SK-N-SH (cell line): ENCODE measurements around the gene KIRREL1. TPM values are rescaled to one million over a fixed set of nuclear protein-coding genes. Genes with fewer than 3 reads are reported as not detected.

Experiments used
- CTCF ChIA-PET: fragments of 300-600, 350-600 bp; formaldehyde crosslinking; extraction: SDS; loops from one replicate; lab custom pipeline; 2021; lab: Yijun Ruan, JAX
- POLR2A ChIA-PET: fragments of 350-600 bp; sonication (Branson Sonifier 250); formaldehyde crosslinking; extraction: SDS; loops from one replicate; lab custom pipeline; 2020; ENCODE audit warnings: antibody characterized with exemption, inconsistent platforms; lab: Yijun Ruan, JAX
- DNase-seq: peaks from one replicate; pipeline ENCODE4 v3.0.0; 2012
- H2AFZ ChIP-seq: fragments of 200-600 bp; sonication (generic); 2 replicates; pipeline ENCODE4 v1.8.1; 2016; ENCODE audit warnings: antibody characterized with exemption, mild to moderate bottlenecking, low read depth
- H3F3A ChIP-seq: fragments of 200-600 bp; sonication (generic); replicated peaks from 2 replicates; pipeline ENCODE3; 2016; ENCODE audit warnings: antibody characterized with exemption, mild to moderate bottlenecking; ENCODE audit not compliant: insufficient read depth
- H3K27ac ChIP-seq, 2 experiments: fragments of 200-500 bp in 1 of 2; fragments of 200-600 bp in 1 of 2; sonication (Bioruptor generic) in 1 of 2; sonication (generic), shearing (Covaris generic) in 1 of 2; 2 replicates each; pipeline versions ENCODE4 v1.5.1 to v1.6.1; 2014 to 2016; ENCODE audit warnings: low read depth in 2 of 2, inconsistent platforms in 1 of 2, low read length in 1 of 2, mild to moderate bottlenecking in 1 of 2, mixed read lengths in 1 of 2
- H3K27me3 ChIP-seq: fragments of 200-600 bp; sonication (generic), shearing (Covaris generic); 2 replicates; pipeline ENCODE4 v1.6.1; 2016; ENCODE audit warnings: mixed run types; ENCODE audit not compliant: insufficient read depth
- H3K36me3 ChIP-seq, 2 experiments: fragments of 200-500 bp in 1 of 2; fragments of 200-600 bp in 1 of 2; sonication (Bioruptor generic) in 1 of 2; sonication (generic) in 1 of 2; replicated peaks in 1 of 2; 2 replicates each; pipeline versions ENCODE3 to v1.5.1; 2014 to 2016; ENCODE audit warnings: low read length in 1 of 2, mild to moderate bottlenecking in 1 of 2; ENCODE audit not compliant: insufficient read depth in 2 of 2, control insufficient read depth in 1 of 2
- H3K4me1 ChIP-seq, 2 experiments: fragments of 200-500 bp in 1 of 2; fragments of 200-600 bp in 1 of 2; sonication (Bioruptor generic) in 1 of 2; sonication (generic), shearing (Covaris generic) in 1 of 2; 2 replicates each; pipeline versions ENCODE4 v1.5.1 to v1.6.1; 2014 to 2016; ENCODE audit warnings: low read depth in 1 of 2, low read length in 1 of 2, mixed run types in 1 of 2; ENCODE audit not compliant: insufficient read depth in 2 of 2, control insufficient read depth in 1 of 2
- H3K4me2 ChIP-seq: fragments of 200-600 bp; sonication (generic), shearing (Covaris generic); 2 replicates; pipeline ENCODE4 v1.6.1; 2017; ENCODE audit warnings: mixed run types
- H3K4me3 ChIP-seq, 2 experiments: fragments of 200-500 bp in 1 of 2; fragments of 200-600 bp in 1 of 2; sonication (Bioruptor generic) in 1 of 2; sonication (generic), shearing (Covaris generic) in 1 of 2; 2 replicates each; pipeline versions ENCODE4 v1.5.1 to v1.8.1; 2014 to 2016; ENCODE audit warnings: low read depth in 2 of 2, inconsistent platforms in 1 of 2, low read length in 1 of 2, mild to moderate bottlenecking in 1 of 2, mixed read lengths in 1 of 2, moderate library complexity in 1 of 2
- H3K79me2 ChIP-seq: fragments of 200-600 bp; sonication (generic); 2 replicates; pipeline ENCODE4 v1.8.1; 2017; ENCODE audit warnings: mild to moderate bottlenecking; ENCODE audit not compliant: insufficient read depth
- H3K9ac ChIP-seq: fragments of 200-600 bp; sonication (generic); 2 replicates; pipeline ENCODE4 v1.6.1; 2017; ENCODE audit warnings: mixed run types
- H3K9me2 ChIP-seq: fragments of 200-600 bp; sonication (generic); 2 replicates; pipeline ENCODE4 v1.6.1; 2017; ENCODE audit warnings: mixed run types
- H3K9me3 ChIP-seq: fragments of 200-600 bp; sonication (generic); 2 replicates; pipeline ENCODE4 v1.6.1; 2017; ENCODE audit warnings: mixed run types, mild to moderate bottlenecking, moderate library complexity
- H4K20me1 ChIP-seq: fragments of 200-600 bp; sonication (generic); 2 replicates; pipeline ENCODE4 v1.6.1; 2017; ENCODE audit warnings: mild to moderate bottlenecking, mixed run types; ENCODE audit not compliant: insufficient read depth
- CHD2 ChIP-seq: fragments of 150-350 bp; IDR thresholded peaks from 2 replicates; pipeline ENCODE4 v1.6.1; 2018; ENCODE audit warnings: low read length; ENCODE audit not compliant: partially characterized antibody
- ELF1 ChIP-seq: IDR thresholded peaks from 2 replicates; pipeline ENCODE4 v1.4.0; 2012
- EZH2phosphoT487 ChIP-seq: fragments of 200-600 bp; sonication (generic); IDR thresholded peaks from 2 replicates; pipeline ENCODE4 v1.6.1; 2017; ENCODE audit warnings: low read depth, mixed run types, mild to moderate bottlenecking, antibody characterized with exemption, moderate library complexity, borderline replicate concordance
- FOSL2 ChIP-seq: IDR thresholded peaks from 2 replicates; pipeline ENCODE4 v1.4.0; 2012; ENCODE audit warnings: low read depth, mild to moderate bottlenecking, moderate library complexity, borderline replicate concordance
- FOXJ3 ChIP-seq: sonication (generic); formaldehyde crosslinking; IDR thresholded peaks from 2 replicates; pipeline ENCODE4 v1.5.1; 2020; ENCODE audit warnings: mild to moderate bottlenecking, missing genetic modification reagents
- FOXM1 ChIP-seq: IDR thresholded peaks from 2 replicates; pipeline ENCODE4 v1.4.0; 2012; ENCODE audit warnings: low read depth, mild to moderate bottlenecking
- GABPA ChIP-seq: IDR thresholded peaks from 2 replicates; pipeline ENCODE4 v1.4.0; 2012; ENCODE audit warnings: low read depth, mild to moderate bottlenecking
- JUND ChIP-seq: IDR thresholded peaks from 2 replicates; pipeline ENCODE4 v1.4.0; 2012
- RCOR1 ChIP-seq: fragments of 150-350 bp; IDR thresholded peaks from 2 replicates; pipeline ENCODE4 v1.6.1; 2017; ENCODE audit warnings: antibody characterized with exemption, low read length
- RFX5 ChIP-seq: IDR thresholded peaks from 2 replicates; pipeline ENCODE4 v1.6.1; 2012; ENCODE audit warnings: mild to moderate bottlenecking, improper control_type of control experiment, low read length
- RXRA ChIP-seq: IDR thresholded peaks from 2 replicates; pipeline ENCODE4 v1.4.0; 2012; ENCODE audit warnings: low read depth, mild to moderate bottlenecking, borderline replicate concordance
- SMC3 ChIP-seq: IDR thresholded peaks from 2 replicates; pipeline ENCODE4 v1.6.1; 2012; ENCODE audit warnings: low read depth, low read length, improper control_type of control experiment
- TCF12 ChIP-seq: IDR thresholded peaks from 2 replicates; pipeline ENCODE4 v1.4.0; 2012
- TEAD4 ChIP-seq: IDR thresholded peaks from 2 replicates; pipeline ENCODE4 v1.4.0; 2012; ENCODE audit warnings: mild to moderate bottlenecking, borderline replicate concordance; ENCODE audit not compliant: insufficient read depth
- YY1 ChIP-seq: IDR thresholded peaks from 2 replicates; pipeline ENCODE4 v1.4.0; 2012; ENCODE audit warnings: low read depth, mild to moderate bottlenecking
- ZBTB33 ChIP-seq: IDR thresholded peaks from 2 replicates; pipeline ENCODE4 v1.4.0; 2012; ENCODE audit warnings: low read depth, borderline replicate concordance
- WGBS: methylation state at CpG from one replicate; pipeline ENCODE4 v1.1.6; 2017; ENCODE audit warnings: low lambda C conversion rate; 5-methylcytosine and 5-hydroxymethylcytosine counted together
- polyA plus RNA-seq, 3 experiments: library from polyadenylated mRNA; depleted of rRNA; stranded (reverse); fragments of >200 nt; gene quantifications; 2 replicates each; pipeline ENCODE4 v1.2.3, GENCODE V29; 2012
- TF ChIP-seq, protein P1 (sequence below): fragments of 150-350 bp; IDR thresholded peaks from 2 replicates; pipeline ENCODE4 v1.6.1; 2016; ENCODE audit warnings: mild to moderate bottlenecking, low read depth, low read length

Gene KIRREL1
- polyA plus RNA-seq, 1 of the 3 experiments (the other 2 are of a cell fraction): 47.8 TPM

DNA sequence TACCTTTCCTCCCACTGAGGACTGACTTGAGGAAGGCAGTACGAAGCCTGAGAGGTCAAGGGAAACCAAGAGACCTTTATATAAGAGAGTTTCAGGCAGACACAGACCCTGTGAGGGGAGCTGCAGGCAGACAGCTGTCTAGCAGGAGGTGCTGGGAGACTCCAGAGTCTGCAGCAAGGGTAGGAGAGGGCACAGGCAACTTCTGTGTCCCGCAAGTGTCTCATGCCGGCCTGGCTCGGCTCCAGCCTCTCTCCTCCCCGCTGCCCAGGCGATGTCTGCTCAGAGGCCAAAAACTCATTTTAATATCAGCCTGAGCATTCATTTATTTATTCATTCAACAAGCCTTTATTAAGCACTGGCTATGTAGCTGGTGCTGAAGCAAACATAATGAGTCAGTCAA is 83.0 kb downstream of the KIRREL1 start:
- Histone ChIP-seq H3K4me1 (no peaks in the 10 kb centered on the region), H3K9me3 (no peaks in the 10 kb centered on the region), H3K27ac (no peak overlapping the region), H3K9ac (no peak overlapping the region), H3F3A (no peaks in the 10 kb centered on the region), H4K20me1 (peaks cover 64% of the 10 kb centered on the region), H3K9me2 (no peaks in the 10 kb centered on the region), H3K4me3 (no peak overlapping the region), H3K79me2 (peaks cover 57% of the 10 kb centered on the region; the same call in 1 of the 2 replicates), H2AFZ (no peak overlapping the region), H3K27me3 (no peaks in the 10 kb centered on the region), H3K4me2 (no peak overlapping the region), H3K36me3 (peaks cover 49 to 71% of the 10 kb centered on the region in 2 experiments)
- CTCF ChIA-PET: interaction anchor here (1.5 kb wide), 1 partner anchor 19 kb away, joined by 3 read pairs; no protein-coding TSS in a partner anchor
- TF ChIP-seq JUND (no peak), RCOR1 (no peak), SMC3 (no peak), FOXM1 (no peak), EZH2phosphoT487 (no peak), RFX5 (no peak), FOSL2 (no peak), GABPA (no peak), ZBTB33 (no peak), FOXJ3 (CRISPR knock-in tag) (no peak), CHD2 (no peak), RXRA (no peak), TCF12 (no peak), ELF1 (no peak), TEAD4 (no peak), YY1 (no peak)
- TF ChIP-seq, protein P1, sequence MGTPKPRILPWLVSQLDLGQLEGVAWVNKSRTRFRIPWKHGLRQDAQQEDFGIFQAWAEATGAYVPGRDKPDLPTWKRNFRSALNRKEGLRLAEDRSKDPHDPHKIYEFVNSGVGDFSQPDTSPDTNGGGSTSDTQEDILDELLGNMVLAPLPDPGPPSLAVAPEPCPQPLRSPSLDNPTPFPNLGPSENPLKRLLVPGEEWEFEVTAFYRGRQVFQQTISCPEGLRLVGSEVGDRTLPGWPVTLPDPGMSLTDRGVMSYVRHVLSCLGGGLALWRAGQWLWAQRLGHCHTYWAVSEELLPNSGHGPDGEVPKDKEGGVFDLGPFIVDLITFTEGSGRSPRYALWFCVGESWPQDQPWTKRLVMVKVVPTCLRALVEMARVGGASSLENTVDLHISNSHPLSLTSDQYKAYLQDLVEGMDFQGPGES: no peak
- no peak for DNase-seq
- 47% methylated on average over 6 of the region's 6 CpGs for WGBS
- POLR2A ChIA-PET: no interaction called here
